Activated T-helper 2 cell treated with anti-CD3 and anti-CD28 coated beads, Interferon-gamma antibody, Interleukin-2, Interleukin-4, amounts not matched to agents 10 μg/mL and 5 μg/mL and 100 μg/mL, durations not matched to agents 14 hours and 24 hours and 36 hours (primary cell): ENCODE measurements around the gene C2CD2. TPM values are rescaled to one million over a fixed set of nuclear protein-coding genes. Genes with fewer than 3 reads are reported as not detected.
"Not testable (repeated sequence)": the region's sequence is repeated elsewhere in the genome, so short reads cannot be mapped to it uniquely, and the experiment has no call there.

Experiments
- DNase-seq: peaks from one replicate; pipeline ENCODE4 v3.0.0; 2021; ENCODE audit warnings: low spot score
- H3K27ac Mint-ChIP-seq: one replicate; pipeline ENCODE4 v1.8.0; 2021; ENCODE audit warnings: mixed read lengths
- H3K27me3 Mint-ChIP-seq: one replicate; pipeline ENCODE4 v1.8.0; 2021; ENCODE audit warnings: low read depth, mixed read lengths
- H3K36me3 Mint-ChIP-seq: one replicate; pipeline ENCODE4 v1.8.0; 2021; ENCODE audit warnings: low read depth, mixed read lengths
- H3K4me1 Mint-ChIP-seq: one replicate; pipeline ENCODE4 v1.8.0; 2021; ENCODE audit warnings: low read depth, mixed read lengths
- H3K4me3 Mint-ChIP-seq: one replicate; pipeline ENCODE4 v1.8.0; 2021; ENCODE audit warnings: low read depth, mild to moderate bottlenecking, moderate library complexity, mixed read lengths
- H3K9me3 Mint-ChIP-seq: one replicate; pipeline ENCODE4 v1.8.0; 2021; ENCODE audit warnings: mixed read lengths
- intact Hi-C: fragments of 100-400 bp; cut with micrococcal nuclease; formaldehyde crosslinking; loops from one replicate; pipeline ENCODE4 v1.15.1; 2023
- total RNA-seq: library from RNA; stranded (reverse); gene quantifications from 2 replicates; pipeline ENCODE4 v1.2.3, GENCODE V29; 2022

Gene C2CD2
- total RNA-seq = 8.6 and 11.1 TPM in 2 replicates

DNA sequence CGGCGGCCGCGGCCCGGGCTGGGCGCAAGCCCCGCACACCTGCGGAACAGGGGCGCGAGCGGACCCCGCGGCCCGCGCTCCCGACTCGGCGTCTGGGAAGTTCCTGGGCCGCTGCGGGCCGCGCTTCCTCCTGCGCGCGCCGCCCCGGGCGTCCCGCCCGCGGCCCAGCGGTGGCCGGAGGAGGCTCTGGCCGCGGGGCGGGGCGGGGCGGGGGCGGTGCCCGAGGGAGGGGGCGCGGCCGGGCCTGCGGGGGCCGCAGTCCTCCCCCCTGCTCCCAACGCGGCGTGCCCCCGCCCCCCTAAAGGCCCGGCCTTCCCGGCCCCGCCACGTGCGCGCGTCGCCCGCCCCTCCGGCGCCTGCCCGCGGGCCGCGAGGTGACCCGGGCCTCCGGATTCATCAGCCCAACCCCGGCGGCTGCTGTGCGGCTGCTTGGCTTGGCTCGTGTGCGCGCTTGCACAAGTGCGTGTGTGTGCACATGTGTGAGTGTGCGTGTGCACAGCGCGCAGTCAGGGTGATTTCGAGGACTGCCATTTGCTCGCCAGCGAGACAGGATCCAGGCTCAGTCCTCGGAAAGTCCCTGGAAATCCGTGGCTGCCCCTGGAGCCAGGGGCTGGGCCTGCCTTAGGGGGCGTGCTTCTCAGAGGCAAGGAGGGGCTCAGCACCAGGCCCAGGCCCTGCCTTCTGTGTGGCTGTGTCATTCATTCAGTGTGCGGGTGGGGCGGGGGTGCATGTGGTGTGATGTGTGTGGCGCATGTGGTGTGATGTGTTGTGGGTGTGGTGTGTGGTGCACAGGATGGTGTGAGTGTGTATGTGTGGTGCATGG is at the start of gene C2CD2:
Gene C2CD2 (minus strand): TSS at position 188 of the 823 bp plus-strand sequence. CDS start 370 bp downstream, outside the sequence.
- no peak for DNase-seq
- no peaks in the 10 kb centered on the region for H3K36me3 Mint-ChIP-seq
- peaks cover 18% of the 10 kb centered on the region for H3K27me3 Mint-ChIP-seq
- peak within 1 kb of the TSS; percentile 43 for H3K27ac Mint-ChIP-seq
- intact Hi-C loops = no loop called here
- H3K4me3 Mint-ChIP-seq = peak within 1 kb of the TSS; percentile 43
- H3K9me3 Mint-ChIP-seq = no peaks in the 10 kb centered on the region
- H3K4me1 Mint-ChIP-seq = peaks cover 11% of the 10 kb centered on the region

- Mint-ChIP-seq H3K36me3 (peaks cover 72% of the 10 kb centered on the region), H3K4me3 (peak overlapping the region; percentile 3), H3K27ac (peak overlapping the region; percentile 88), H3K9me3 (peaks cover 6% of the 10 kb centered on the region), H3K27me3 (no peaks in the 10 kb centered on the region), H3K4me1 (peaks cover 51% of the 10 kb centered on the region)
- intact Hi-C loops = loop anchor here (2.0 to 10.0 kb wide), 6 partner anchors 76 to 641 kb away; partner anchors contain the start of genes MX2, PRDM15 and UBASH3A
- no peak for DNase-seq
Measured at GRCh38 chr21:42003051-42003461, 49.2 kb upstream of the C2CD2 start.

GRCh38 chr21:42002421-42002958 is 48.7 kb upstream of the C2CD2 start:
- H3K27me3 Mint-ChIP-seq = no peaks in the 10 kb centered on the region
- H3K9me3 Mint-ChIP-seq = peaks cover 6% of the 10 kb centered on the region
- H3K4me1 Mint-ChIP-seq = peaks cover 46% of the 10 kb centered on the region
- H3K4me3 Mint-ChIP-seq = peak overlapping the region; percentile 5
- peak overlapping the region; percentile 88 for H3K27ac Mint-ChIP-seq
- H3K36me3 Mint-ChIP-seq = peaks cover 70% of the 10 kb centered on the region
- intact Hi-C loops = loop anchor here (1.0 to 10.0 kb wide), 8 partner anchors 8 to 640 kb away; partner anchors contain the start of genes MX2, PRDM15, UBASH3A and ZBTB21
- peak; percentile 75 for DNase-seq

DNA sequence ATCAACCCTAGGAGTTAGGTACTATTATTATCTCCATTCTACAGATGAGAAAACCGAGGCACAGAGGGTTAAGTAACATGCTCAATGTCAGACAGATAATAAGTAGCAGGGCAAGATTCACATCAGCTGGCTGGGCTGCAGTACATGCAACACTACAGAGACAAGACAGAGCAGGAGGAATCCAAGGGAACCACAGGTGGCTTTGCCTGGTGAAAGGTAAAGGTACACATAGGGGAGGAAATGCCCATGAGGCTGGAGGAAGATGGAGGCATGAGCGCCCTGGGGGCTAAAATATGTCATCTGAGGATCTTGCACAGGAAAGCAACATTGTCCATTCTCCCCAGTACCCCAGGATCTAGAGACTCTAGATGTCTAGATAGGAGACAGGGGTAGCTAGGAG is 48.0 kb upstream of the C2CD2 start:
- peak overlapping the region; percentile 52 for H3K4me3 Mint-ChIP-seq
- no peak for DNase-seq
- H3K9me3 Mint-ChIP-seq = peaks cover 10% of the 10 kb centered on the region
- H3K4me1 Mint-ChIP-seq = peaks cover 43% of the 10 kb centered on the region
- intact Hi-C loops = loop anchor here (1.0 to 10.0 kb wide), 8 partner anchors 9 to 639 kb away; partner anchors contain the start of genes MX2, PRDM15, UBASH3A and ZBTB21
- peaks cover 72% of the 10 kb centered on the region for H3K36me3 Mint-ChIP-seq
- H3K27ac Mint-ChIP-seq = peak overlapping the region; percentile 88
- no peaks in the 10 kb centered on the region for H3K27me3 Mint-ChIP-seq

- intact Hi-C loops = loop anchor here (5.0 to 10.0 kb wide), 4 partner anchors 124 to 639 kb away; partner anchors contain the start of genes MX2, PRDM15 and UBASH3A
- Mint-ChIP-seq H3K9me3 (peaks cover 19% of the 10 kb centered on the region), H3K4me1 (peaks cover 38% of the 10 kb centered on the region), H3K36me3 (peaks cover 75% of the 10 kb centered on the region), H3K4me3 (no peak overlapping the region), H3K27ac (peak overlapping the region; percentile 65), H3K27me3 (no peaks in the 10 kb centered on the region)
- no peak for DNase-seq
Measured at GRCh38 chr21:42000908-42001307, 47.1 kb upstream of the C2CD2 start.

- Mint-ChIP-seq H3K27me3 (no peaks in the 10 kb centered on the region), H3K27ac (no peak overlapping the region), H3K9me3 (peaks cover 30% of the 10 kb centered on the region), H3K4me1 (peaks cover 20% of the 10 kb centered on the region), H3K4me3 (no peak overlapping the region), H3K36me3 (peaks cover 93% of the 10 kb centered on the region)
- no peak for DNase-seq
- intact Hi-C loops = no loop called here
Measured at GRCh38 chr21:41997657-41998056, 43.8 kb upstream of the C2CD2 start.

DNA sequence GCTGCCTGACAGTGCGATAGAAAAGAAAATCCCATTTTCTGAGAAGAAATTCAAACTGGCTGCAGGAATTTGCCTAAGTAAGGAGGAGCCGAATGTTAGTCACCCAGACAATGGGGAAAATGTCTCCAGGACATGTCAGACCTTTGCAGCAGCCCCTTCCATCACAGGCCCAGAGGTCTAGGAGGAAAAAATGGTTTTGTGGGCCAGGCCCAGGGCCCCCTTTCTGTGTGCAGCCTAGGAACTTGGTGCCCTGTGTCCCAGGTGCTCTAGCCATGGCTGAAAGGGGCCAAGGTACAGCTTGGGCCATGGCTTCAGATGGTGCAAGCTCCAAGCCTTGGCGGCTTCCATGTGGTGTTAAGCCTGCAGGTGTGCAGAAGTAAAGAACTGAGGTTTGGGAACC is 41.8 kb upstream of the C2CD2 start:
- Mint-ChIP-seq H3K36me3 (peaks cover 93% of the 10 kb centered on the region), H3K4me3 (no peak overlapping the region), H3K4me1 (peaks cover 3% of the 10 kb centered on the region), H3K9me3 (peaks cover 30% of the 10 kb centered on the region), H3K27ac (no peak overlapping the region), H3K27me3 (no peaks in the 10 kb centered on the region)
- intact Hi-C loops = no loop called here
- DNase-seq = no peak

- H3K4me3 Mint-ChIP-seq = not testable (repeated sequence)
Measured at GRCh38 chr21:41994613-41995012, 40.8 kb upstream of the C2CD2 start.

GRCh38 chr21:41993744-41994143 is 39.9 kb upstream of the C2CD2 start:
- peaks cover 27% of the 10 kb centered on the region for H3K9me3 Mint-ChIP-seq
- H3K4me3 Mint-ChIP-seq = no peak overlapping the region
- no peaks in the 10 kb centered on the region for H3K27me3 Mint-ChIP-seq
- no peak overlapping the region for H3K27ac Mint-ChIP-seq
- peaks cover 81% of the 10 kb centered on the region for H3K36me3 Mint-ChIP-seq
- intact Hi-C loops = no loop called here
- peaks cover 3% of the 10 kb centered on the region for H3K4me1 Mint-ChIP-seq
- no peak for DNase-seq

More at GRCh38 chr21:41994613-41995012, 40.8 kb upstream of the C2CD2 start:
- Mint-ChIP-seq H3K27ac (peak overlapping the region; percentile 57), H3K9me3 (peaks cover 30% of the 10 kb centered on the region), H3K36me3 (peaks cover 86% of the 10 kb centered on the region)
- DNase-seq, H3K27me3 Mint-ChIP-seq, intact Hi-C loops, H3K4me1 Mint-ChIP-seq: not testable (repeated sequence)

- Mint-ChIP-seq H3K4me3 (no peak overlapping the region), H3K36me3 (peaks cover 71% of the 10 kb centered on the region), H3K27me3 (no peaks in the 10 kb centered on the region), H3K9me3 (peaks cover 23% of the 10 kb centered on the region), H3K4me1 (peaks cover 3% of the 10 kb centered on the region), H3K27ac (no peak overlapping the region)
- DNase-seq = no peak
- intact Hi-C loops = no loop called here
Measured at GRCh38 chr21:41992576-41992975, 38.8 kb upstream of the C2CD2 start.

- no peak overlapping the region for H3K4me3 Mint-ChIP-seq
- H3K9me3 Mint-ChIP-seq = peaks cover 18% of the 10 kb centered on the region
- no peak for DNase-seq
- intact Hi-C loops = no loop called here
- peaks cover 62% of the 10 kb centered on the region for H3K36me3 Mint-ChIP-seq
- no peaks in the 10 kb centered on the region for H3K27me3 Mint-ChIP-seq
- H3K27ac Mint-ChIP-seq = no peak overlapping the region
- H3K4me1 Mint-ChIP-seq = peaks cover 3% of the 10 kb centered on the region
Measured at GRCh38 chr21:41991659-41992058, 37.8 kb upstream of the C2CD2 start.

GRCh38 chr21:41989698-41990097 is 35.9 kb upstream of the C2CD2 start:
- no peaks in the 10 kb centered on the region for H3K27me3 Mint-ChIP-seq
- intact Hi-C loops = no loop called here
- H3K27ac Mint-ChIP-seq = no peak overlapping the region
- no peak for DNase-seq
- peaks cover under 1% of the 10 kb centered on the region for H3K9me3 Mint-ChIP-seq
- H3K4me3 Mint-ChIP-seq = no peak overlapping the region
- H3K4me1 Mint-ChIP-seq = no peaks in the 10 kb centered on the region
- peaks cover 43% of the 10 kb centered on the region for H3K36me3 Mint-ChIP-seq

DNA sequence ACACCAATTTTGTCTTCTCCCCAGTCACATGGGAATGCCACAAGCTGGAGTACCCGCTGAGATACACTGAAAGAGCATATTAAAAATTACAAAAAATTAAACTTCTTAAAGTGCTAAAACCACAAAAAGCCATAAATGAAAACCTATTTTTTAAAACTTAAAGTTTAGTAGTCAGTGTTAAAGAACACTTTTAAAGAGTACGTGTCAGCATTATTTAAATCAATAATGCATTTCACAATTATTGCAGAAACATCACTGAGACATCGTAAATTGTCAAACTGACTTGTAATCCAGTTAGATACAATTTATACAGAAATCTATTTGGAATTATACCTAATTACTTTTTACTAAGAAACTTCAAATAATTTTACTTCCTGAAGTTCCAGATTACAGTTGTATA is 33.5 kb upstream of the C2CD2 start:
- H3K4me3 Mint-ChIP-seq = no peak overlapping the region
- no peaks in the 10 kb centered on the region for H3K4me1 Mint-ChIP-seq
- no peak for DNase-seq
- H3K36me3 Mint-ChIP-seq = peaks cover 25% of the 10 kb centered on the region
- H3K9me3 Mint-ChIP-seq = peaks cover 12% of the 10 kb centered on the region
- intact Hi-C loops = no loop called here
- H3K27ac Mint-ChIP-seq = no peak overlapping the region
- peaks cover 3% of the 10 kb centered on the region for H3K27me3 Mint-ChIP-seq
